Suprapubic skin (tissue), 4 donors: ENCODE results near the gene FRAS1. TPM values are rescaled to one million over a fixed set of nuclear protein-coding genes. Genes with fewer than 3 reads are reported as not detected.
"Not testable (repeated sequence)": the region's sequence is repeated elsewhere in the genome, so short reads cannot be mapped to it uniquely, and the experiment has no call there.

Experiments used
- DNase-seq, 2 donors: peaks; one replicate each; pipeline ENCODE4 v3.0.0-alpha.2; 2019; ENCODE audit warnings: low spot score in 2 of 2
- H3K27ac ChIP-seq: fragments of 200-600 bp; sonication (generic); one replicate; pipeline ENCODE4 v1.5.1; 2019
- H3K27me3 ChIP-seq: fragments of 200-600 bp; sonication (generic); one replicate; pipeline ENCODE4 v1.5.1; 2019
- H3K36me3 ChIP-seq: fragments of 200-600 bp; sonication (generic); one replicate; pipeline ENCODE4 v1.5.1; 2019
- H3K4me1 ChIP-seq: fragments of 200-600 bp; sonication (generic); one replicate; pipeline ENCODE4 v1.5.1; 2019
- H3K4me3 ChIP-seq: fragments of 200-600 bp; sonication (generic); one replicate; pipeline ENCODE4 v1.5.1; 2019; ENCODE audit warnings: mild to moderate bottlenecking
- H3K9me3 ChIP-seq: fragments of 200-600 bp; sonication (generic); one replicate; pipeline ENCODE4 v1.5.1; 2019
- CTCF ChIP-seq, 2 donors: fragments of 200-600 bp in 1 of 2; fragments of 450-650 bp in 1 of 2; sonication (generic) in 1 of 2; IDR thresholded peaks; one replicate each; pipeline ENCODE4 v1.5.1; 2016 to 2019; ENCODE audit warnings: antibody characterized with exemption in 2 of 2, mild to moderate bottlenecking in 1 of 2, moderate library complexity in 1 of 2
- EP300 ChIP-seq: sonication (generic); formaldehyde crosslinking; IDR thresholded peaks from one replicate; pipeline ENCODE4 v1.6.1; 2017; ENCODE audit warnings: antibody characterized with exemption
- POLR2A ChIP-seq, 2 donors: fragments of 450-650 bp; IDR thresholded peaks; one replicate each; pipeline ENCODE4 v1.6.1; 2017; ENCODE audit warnings: antibody characterized with exemption in 2 of 2, mild to moderate bottlenecking in 2 of 2, moderate library complexity in 2 of 2
- POLR2AphosphoS5 ChIP-seq, 3 donors: sonication (generic); formaldehyde crosslinking; IDR thresholded peaks; one replicate each; pipeline ENCODE4 v1.6.1; 2017; ENCODE audit warnings: antibody characterized with exemption in 3 of 3
- WGBS: methylation state at CpG from one replicate; pipeline ENCODE4 v1.1.5; 2018; 5-methylcytosine and 5-hydroxymethylcytosine counted together
- total RNA-seq, 4 donors: library from RNA; depleted of rRNA; stranded (reverse); fragments of >200 nt; gene quantifications; one replicate each; pipeline ENCODE4 v1.1.0, GENCODE V29; 2016

Gene FRAS1
- total RNA-seq, 4 donors from 2014 or later: 1.4 to 24.9 (median 3.8) TPM

- no peak overlapping the region for H3K27ac ChIP-seq
- H3K4me3 ChIP-seq: no peak overlapping the region
- no peaks in the 10 kb centered on the region for H3K27me3 ChIP-seq
- no peak for DNase-seq
- WGBS: 78% methylated on average over 2 of the region's 2 CpGs
- no peaks in the 10 kb centered on the region for H3K4me1 ChIP-seq
- TF ChIP-seq POLR2AphosphoS5 (IDR thresholded peaks at IDR 0.05) (no peak), EP300 (no peak)
- no peaks in the 10 kb centered on the region for H3K36me3 ChIP-seq
- H3K9me3 ChIP-seq: no peaks in the 10 kb centered on the region
Observed at GRCh38 chr4:78543424-78544125, 486.5 kb downstream of the FRAS1 start.

DNA sequence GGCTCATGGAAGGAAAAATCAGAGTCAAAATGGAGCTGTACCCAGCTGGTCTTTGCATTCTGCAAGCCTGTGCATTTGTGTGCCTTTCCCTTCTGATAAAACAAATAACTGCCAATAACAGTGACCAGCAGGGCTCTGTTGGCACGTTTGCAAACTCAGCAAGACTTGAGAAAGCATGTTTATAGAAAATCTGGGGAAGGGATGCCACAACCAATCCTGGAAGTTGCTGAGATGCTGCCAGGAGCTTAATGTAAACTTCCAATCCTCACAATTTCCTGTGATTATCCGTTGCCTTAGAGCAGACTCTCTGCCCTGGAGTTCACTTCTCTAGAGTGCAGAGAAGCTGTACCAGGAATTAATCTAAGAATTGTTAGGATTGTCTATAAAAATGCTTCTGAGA, 487.6 kb downstream of the FRAS1 start:
- H3K36me3 ChIP-seq: no peaks in the 10 kb centered on the region
- H3K4me3 ChIP-seq: no peak overlapping the region
- WGBS: 67% methylated on average over 2 of the region's 2 CpGs
- no peaks in the 10 kb centered on the region for H3K9me3 ChIP-seq
- TF ChIP-seq POLR2A (IDR thresholded peaks at IDR 0.05): no peak
- TF ChIP-seq CTCF (IDR thresholded peaks at IDR 0.05): no peak
- TF ChIP-seq EP300: no peak
- no peak for TF ChIP-seq POLR2AphosphoS5 (IDR thresholded peaks at IDR 0.05)
- no peaks in the 10 kb centered on the region for H3K27me3 ChIP-seq
- no peak for DNase-seq
- H3K4me1 ChIP-seq: no peaks in the 10 kb centered on the region
- no peak overlapping the region for H3K27ac ChIP-seq

GRCh38 chr4:78545275-78546246, 488.4 kb downstream of the FRAS1 start:
- Histone ChIP-seq H3K27me3 (no peaks in the 10 kb centered on the region), H3K9me3 (no peaks in the 10 kb centered on the region), H3K4me1 (no peaks in the 10 kb centered on the region), H3K4me3 (no peak overlapping the region), H3K27ac (no peak overlapping the region), H3K36me3 (no peaks in the 10 kb centered on the region)
- no peak for DNase-seq
- no peak for TF ChIP-seq EP300
- WGBS: 60% methylated on average over 5 of the region's 5 CpGs

DNA sequence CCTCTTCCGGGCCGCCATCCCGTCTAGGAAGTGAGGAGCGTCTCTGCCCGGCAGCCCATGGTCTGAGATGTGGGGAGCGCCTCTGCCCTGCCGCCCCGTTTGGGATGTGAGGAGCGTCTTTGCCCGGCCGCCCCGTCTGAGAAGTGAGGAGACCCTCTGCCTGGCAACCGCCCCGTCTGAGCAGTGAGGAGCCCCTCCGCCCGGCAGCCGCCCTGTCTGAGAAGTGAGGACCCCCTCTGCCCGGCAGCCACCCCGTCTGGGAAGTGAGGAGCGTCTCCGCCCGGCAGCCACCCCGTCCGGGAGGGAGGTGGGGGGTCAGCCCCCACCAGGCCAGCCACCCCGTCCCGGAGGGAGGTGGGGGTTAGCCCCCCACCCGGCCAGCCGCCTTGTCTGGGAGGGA, 490.8 kb downstream of the FRAS1 start:
- DNase-seq: not testable (repeated sequence)
- 97% methylated on average over 14 of the region's 28 CpGs for WGBS

DNA sequence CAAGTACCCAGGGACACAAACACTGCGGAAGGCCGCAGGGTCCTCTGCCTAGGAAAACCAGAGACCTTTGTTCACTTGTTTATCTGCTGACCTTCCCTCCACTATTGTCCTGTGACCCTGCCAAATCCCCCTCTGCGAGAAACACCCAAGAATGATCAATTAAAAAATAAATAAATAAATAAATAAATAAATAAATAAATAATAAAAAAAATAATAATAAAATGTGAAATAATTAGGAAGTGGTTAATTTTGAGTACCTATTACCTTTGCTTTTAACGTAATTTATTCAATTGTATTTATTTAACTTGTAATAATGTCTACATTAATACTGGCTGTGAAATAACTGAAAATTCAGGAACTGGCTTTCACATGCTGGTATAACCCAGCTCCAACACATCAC, 491.8 kb downstream of the FRAS1 start:
- 94% methylated on average over 3 of the region's 4 CpGs for WGBS

More for the DNA sequence above, 490.8 kb downstream of the FRAS1 start:
- H3K4me1 ChIP-seq: peaks cover 15% of the 10 kb centered on the region
- not testable (repeated sequence) for H3K36me3 ChIP-seq, H3K9me3 ChIP-seq, H3K27ac ChIP-seq, H3K27me3 ChIP-seq, H3K4me3 ChIP-seq

GRCh38 chr4:78551420-78552351, 494.6 kb downstream of the FRAS1 start, which contains the start of gene ANXA3:
Gene ANXA3 (plus strand): TSS chr4:78551770. CDS start chr4:78554474, 2,704 bp downstream.
- no peak for DNase-seq
- no peak for TF ChIP-seq CTCF (IDR thresholded peaks at IDR 0.05)
- TF ChIP-seq POLR2AphosphoS5 (IDR thresholded peaks at IDR 0.05): no peak
- TF ChIP-seq POLR2A (IDR thresholded peaks at IDR 0.05): no peak
- no peak for TF ChIP-seq EP300
- no peaks in the 10 kb centered on the region for H3K36me3 ChIP-seq
- WGBS: 14% methylated on average over 32 of the region's 65 CpGs
- H3K4me3 ChIP-seq: peak within 1 kb of the TSS; percentile 59
- no peaks in the 10 kb centered on the region for H3K9me3 ChIP-seq
- peak within 1 kb of the TSS; percentile 57 for H3K27ac ChIP-seq
- H3K4me1 ChIP-seq: peaks cover 15% of the 10 kb centered on the region
- H3K27me3 ChIP-seq: no peaks in the 10 kb centered on the region

More for the DNA sequence above, 491.8 kb downstream of the FRAS1 start:
- not testable (repeated sequence) for H3K27ac ChIP-seq, DNase-seq, H3K27me3 ChIP-seq, H3K9me3 ChIP-seq, H3K36me3 ChIP-seq, H3K4me3 ChIP-seq
- H3K4me1 ChIP-seq: peaks cover 15% of the 10 kb centered on the region
